ENCODE results near the gene STX18.

Gene STX18

DNA sequence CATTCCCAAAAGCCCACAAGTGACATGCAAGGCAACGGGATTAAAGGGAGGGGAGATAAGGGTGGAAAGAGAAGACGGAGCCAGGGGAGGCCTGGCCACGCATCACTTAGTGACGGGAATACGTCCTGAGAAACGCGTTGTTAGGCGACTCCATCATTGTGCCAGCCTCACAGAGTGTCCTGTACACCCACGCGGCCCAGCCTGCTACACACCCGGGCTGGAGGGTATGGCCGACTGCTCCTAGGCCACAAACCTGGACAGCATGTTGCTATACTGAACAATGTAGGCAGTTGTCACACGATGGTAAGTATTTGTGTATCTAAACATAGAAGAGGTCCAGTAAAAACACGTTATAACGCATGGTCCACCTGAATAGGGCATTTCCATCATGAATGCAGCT, 131.6 kb downstream of the STX18 start:
- TF ChIP-seq, protein P1, sequence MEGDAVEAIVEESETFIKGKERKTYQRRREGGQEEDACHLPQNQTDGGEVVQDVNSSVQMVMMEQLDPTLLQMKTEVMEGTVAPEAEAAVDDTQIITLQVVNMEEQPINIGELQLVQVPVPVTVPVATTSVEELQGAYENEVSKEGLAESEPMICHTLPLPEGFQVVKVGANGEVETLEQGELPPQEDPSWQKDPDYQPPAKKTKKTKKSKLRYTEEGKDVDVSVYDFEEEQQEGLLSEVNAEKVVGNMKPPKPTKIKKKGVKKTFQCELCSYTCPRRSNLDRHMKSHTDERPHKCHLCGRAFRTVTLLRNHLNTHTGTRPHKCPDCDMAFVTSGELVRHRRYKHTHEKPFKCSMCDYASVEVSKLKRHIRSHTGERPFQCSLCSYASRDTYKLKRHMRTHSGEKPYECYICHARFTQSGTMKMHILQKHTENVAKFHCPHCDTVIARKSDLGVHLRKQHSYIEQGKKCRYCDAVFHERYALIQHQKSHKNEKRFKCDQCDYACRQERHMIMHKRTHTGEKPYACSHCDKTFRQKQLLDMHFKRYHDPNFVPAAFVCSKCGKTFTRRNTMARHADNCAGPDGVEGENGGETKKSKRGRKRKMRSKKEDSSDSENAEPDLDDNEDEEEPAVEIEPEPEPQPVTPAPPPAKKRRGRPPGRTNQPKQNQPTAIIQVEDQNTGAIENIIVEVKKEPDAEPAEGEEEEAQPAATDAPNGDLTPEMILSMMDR (IDR thresholded peaks at IDR 0.05; ENCODE audit: control extremely low read depth, extremely low read depth, low read depth, missing control alignments), result no peak
- CTCF ChIA-PET, result no interaction called here
- POLR2A ChIA-PET, result no interaction called here
- no peak for DNase-seq (ENCODE audit: extremely low spot score)

DNA sequence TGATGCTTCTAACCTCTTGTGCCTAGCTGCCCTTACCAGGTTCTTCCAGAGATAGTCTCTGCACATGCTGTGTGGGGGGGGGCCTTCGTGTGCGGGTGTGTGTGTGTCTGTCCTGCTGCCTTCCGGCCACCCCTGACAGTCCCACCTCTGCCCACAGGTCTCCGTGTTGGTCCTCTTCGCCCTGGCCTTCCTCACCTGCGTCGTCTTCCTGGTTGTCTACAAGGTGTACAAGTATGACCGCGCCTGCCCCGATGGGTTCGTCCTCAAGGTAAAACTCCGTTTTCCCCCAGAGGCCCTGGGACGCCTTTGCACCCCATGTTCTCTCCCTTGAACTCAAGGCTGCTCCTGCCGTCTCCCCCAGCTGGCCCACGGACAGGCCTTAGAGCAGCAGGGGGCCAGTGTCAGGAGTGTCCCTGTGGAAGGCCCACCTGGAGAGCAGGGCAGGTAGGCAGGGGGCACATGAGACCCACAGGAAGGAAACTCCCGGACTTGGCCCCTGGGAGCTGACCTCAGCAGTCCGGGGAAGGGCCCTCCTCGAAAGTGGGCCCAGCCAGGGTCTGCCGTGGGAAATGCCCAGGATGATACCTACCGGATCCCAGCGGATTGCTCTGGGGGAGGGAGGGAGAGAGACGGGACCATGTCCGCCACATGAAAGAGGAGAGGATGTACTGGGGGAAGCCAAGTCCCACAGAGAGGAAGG, 132.3 kb downstream of the STX18 start:
- no peak for DNase-seq (ENCODE audit: extremely low spot score)
- TF ChIP-seq, protein P1 (IDR thresholded peaks at IDR 0.05; ENCODE audit: control extremely low read depth, extremely low read depth, low read depth, missing control alignments), result no peak
- ChIA-PET POLR2A (no interaction called here), CTCF (no interaction called here)

DNA sequence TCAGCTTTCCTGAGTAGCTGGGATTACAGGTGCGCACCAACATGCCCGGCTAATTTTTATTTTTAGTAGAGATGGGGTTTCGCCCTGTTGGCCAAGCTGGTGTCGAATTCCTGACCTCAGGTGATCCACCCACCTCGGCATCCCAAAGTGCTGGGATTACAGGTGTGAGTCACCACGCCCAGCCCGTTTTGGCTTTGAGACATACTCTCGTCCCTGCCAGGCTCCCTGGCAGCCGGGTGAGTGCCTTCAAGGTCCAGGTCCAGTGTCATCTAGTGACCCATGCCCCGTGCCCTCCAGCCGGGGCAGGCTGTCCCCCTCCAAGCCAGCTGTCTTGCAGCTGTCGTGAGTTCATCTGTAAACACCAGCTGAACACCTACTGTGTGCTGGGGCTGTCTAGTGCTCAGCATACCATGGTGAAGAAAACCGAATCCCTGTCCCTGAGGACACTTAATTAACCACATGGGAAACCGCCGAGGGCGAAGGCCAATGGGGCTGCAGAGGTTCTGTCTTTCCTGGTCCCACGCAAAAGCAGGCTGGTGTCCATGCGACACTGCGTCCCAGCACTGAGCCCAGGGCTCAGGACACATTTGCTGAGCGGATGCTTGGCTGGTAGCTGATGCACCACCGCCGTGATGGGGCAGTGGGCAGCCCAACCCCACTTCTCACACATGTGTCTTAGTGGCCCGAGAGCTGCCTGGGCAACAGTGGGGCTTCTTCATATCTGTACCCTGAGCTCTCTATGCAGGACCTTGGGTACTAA, 133.1 kb downstream of the STX18 start:
- POLR2A ChIA-PET, result no interaction called here
- DNase-seq (ENCODE audit: extremely low spot score), result no peak
- TF ChIP-seq, protein P1 (IDR thresholded peaks at IDR 0.05; ENCODE audit: control extremely low read depth, extremely low read depth, low read depth, missing control alignments), result no peak
- CTCF ChIA-PET, result interaction anchor here (1.3 kb wide), 1 partner anchor 11 kb away, joined by 3 read pairs; no protein-coding TSS in a partner anchor

DNA sequence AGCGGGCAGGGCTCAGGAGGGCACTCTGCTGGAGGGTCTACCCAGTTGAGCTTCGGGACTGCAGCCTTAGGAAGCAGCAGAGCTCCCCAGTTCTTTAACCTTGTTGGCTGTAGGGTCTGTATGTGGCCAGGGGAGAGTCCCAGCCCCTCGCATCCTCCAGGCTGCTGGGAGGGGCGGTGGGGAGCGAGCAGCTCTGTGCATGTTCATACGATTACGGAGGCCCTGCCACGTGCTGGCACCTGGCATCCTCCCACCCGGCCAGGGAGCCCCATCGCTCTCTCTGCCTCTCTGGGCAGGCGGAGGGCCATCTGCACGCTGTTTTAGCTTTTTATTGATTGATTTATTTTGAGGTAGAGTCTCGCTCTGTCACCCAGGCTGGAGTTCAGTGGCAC, 133.7 kb downstream of the STX18 start:
- ChIA-PET CTCF (interaction anchor here (1.3 kb wide), 1 partner anchor 12 kb away, joined by 3 read pairs; no protein-coding TSS in a partner anchor), POLR2A (no interaction called here)
- TF ChIP-seq, protein P1 (IDR thresholded peaks at IDR 0.05; ENCODE audit: control extremely low read depth, extremely low read depth, low read depth, missing control alignments), result no peak
- DNase-seq (ENCODE audit: extremely low spot score), result no peak

DNA sequence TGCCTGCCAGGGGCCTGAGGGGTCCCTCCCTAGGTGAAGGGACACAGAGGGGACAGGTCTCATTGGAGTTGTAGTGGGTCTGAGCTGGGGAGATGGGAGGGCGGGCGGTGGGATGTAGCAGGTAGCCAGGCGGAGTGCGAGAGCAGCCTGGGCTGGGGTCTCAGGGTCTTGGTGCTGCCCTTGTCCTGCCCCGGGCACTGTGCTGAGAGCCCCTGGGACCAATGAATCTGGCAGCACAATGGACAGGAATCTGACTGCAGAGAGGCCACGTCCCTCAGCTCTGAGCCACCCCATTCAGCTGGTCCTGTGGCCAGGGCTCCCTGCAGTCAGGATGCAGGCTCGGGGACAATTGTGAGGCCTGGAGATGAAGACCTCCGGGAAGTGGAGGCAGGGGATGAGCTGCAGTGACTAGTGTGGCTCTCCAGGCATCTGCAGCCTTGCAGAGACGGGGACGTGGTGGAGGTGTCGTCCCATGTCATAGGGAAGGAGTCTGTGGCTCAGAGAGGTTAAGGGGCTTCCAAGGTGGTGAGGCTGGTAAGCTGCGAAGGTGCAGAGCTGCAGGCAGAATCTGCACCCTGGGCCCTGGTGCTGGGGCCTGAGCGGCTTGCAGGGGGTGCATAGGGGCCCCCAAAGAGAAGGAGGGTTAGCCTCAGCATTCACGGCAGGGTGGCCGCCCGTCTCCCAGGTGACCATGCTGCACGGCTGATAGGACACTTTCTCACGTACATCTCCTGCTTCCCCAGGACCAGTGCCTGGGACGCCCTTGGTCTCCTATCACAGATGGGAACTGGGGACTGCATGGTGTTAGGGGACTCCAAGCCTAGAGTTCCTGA, 134.3 kb downstream of the STX18 start:
- TF ChIP-seq, protein P1 (IDR thresholded peaks at IDR 0.05; ENCODE audit: control extremely low read depth, extremely low read depth, low read depth, missing control alignments), result no peak
- ChIA-PET POLR2A (no interaction called here), CTCF (interaction anchor here (1.3 kb wide), 2 partner anchors 13 to 23 kb away, joined by 3 read pairs; no protein-coding TSS in a partner anchor)

More for the DNA sequence above, 134.3 kb downstream of the STX18 start:
- no peak for DNase-seq (ENCODE audit: extremely low spot score)
